A549 (cell line): ENCODE data around the gene ARL3.

Source experiments
- POLR2AphosphoS2 ChIP-seq: conservative IDR thresholded peaks from 2 replicates; pipeline ENCODE4 v1.6.1; 2012; ENCODE audit warnings: low read length, improper control_type of control experiment, inconsistent platforms
- TF ChIP-seq, protein P1 (sequence below): fragments of >200 bp; sonication (Bioruptor Twin); formaldehyde crosslinking; IDR thresholded peaks from 3 replicates; pipeline ENCODE4 v1.5.1; 2016
- TF ChIP-seq, protein P2 (sequence below): fragments of 450-650 bp; IDR thresholded peaks from 2 replicates; pipeline ENCODE4 v1.6.1; 2014; ENCODE audit warnings: antibody characterized with exemption

DNA sequence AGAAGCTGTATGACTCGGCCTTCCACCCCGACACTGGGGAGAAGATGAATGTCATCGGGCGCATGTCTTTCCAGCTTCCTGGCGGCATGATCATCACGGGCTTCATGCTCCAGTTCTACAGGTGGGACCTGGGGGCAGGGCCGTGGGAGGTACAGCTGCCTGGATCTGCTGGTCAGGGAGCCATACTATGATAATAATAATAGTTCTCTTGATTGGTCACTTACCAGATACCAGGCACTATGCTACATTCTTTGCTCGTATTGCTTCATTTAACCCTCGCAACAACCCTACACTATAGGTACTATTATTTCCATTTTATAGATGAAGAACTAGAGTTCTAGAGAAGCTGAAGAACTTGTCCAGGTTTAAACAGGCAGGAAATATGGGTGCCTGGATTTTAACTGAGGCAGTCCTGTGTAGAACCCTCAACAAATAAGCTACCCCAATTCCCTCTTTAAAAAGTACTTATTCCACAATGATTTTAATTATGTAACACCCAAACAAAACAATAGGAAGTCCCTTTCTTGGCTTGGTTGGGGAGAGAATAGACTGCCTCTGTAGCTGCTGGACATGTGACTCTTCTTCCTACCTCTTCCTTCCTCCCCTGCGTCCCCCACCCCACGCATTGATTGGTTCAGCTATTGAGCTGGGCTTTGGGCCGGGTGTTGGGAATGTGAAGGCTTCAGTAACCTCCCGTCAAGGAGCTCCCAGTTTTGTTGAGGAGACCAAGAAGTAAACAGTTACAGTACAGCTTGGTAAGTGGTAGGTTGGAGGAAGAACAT is 13.0 kb upstream of the ARL3 start:
- TF ChIP-seq POLR2AphosphoS2: no peak
- TF ChIP-seq, protein P1, sequence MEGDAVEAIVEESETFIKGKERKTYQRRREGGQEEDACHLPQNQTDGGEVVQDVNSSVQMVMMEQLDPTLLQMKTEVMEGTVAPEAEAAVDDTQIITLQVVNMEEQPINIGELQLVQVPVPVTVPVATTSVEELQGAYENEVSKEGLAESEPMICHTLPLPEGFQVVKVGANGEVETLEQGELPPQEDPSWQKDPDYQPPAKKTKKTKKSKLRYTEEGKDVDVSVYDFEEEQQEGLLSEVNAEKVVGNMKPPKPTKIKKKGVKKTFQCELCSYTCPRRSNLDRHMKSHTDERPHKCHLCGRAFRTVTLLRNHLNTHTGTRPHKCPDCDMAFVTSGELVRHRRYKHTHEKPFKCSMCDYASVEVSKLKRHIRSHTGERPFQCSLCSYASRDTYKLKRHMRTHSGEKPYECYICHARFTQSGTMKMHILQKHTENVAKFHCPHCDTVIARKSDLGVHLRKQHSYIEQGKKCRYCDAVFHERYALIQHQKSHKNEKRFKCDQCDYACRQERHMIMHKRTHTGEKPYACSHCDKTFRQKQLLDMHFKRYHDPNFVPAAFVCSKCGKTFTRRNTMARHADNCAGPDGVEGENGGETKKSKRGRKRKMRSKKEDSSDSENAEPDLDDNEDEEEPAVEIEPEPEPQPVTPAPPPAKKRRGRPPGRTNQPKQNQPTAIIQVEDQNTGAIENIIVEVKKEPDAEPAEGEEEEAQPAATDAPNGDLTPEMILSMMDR: no peak
- TF ChIP-seq, protein P2, sequence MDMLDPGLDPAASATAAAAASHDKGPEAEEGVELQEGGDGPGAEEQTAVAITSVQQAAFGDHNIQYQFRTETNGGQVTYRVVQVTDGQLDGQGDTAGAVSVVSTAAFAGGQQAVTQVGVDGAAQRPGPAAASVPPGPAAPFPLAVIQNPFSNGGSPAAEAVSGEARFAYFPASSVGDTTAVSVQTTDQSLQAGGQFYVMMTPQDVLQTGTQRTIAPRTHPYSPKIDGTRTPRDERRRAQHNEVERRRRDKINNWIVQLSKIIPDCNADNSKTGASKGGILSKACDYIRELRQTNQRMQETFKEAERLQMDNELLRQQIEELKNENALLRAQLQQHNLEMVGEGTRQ: no peak
